Neuronal stem cell (in vitro differentiated cells): Measurements from ENCODE around the gene TMEM145.

Source experiments
- DNase-seq: peaks from one replicate; pipeline ENCODE4 v3.0.0-alpha.2; 2013; ENCODE audit warnings: low spot score
- H2AFZ ChIP-seq: one replicate; pipeline ENCODE4 v1.6.1; 2013; ENCODE audit warnings: mild to moderate bottlenecking, low read length, inconsistent platforms
- H2AK5ac ChIP-seq: 2 replicates; pipeline ENCODE4 v1.6.1; 2013; ENCODE audit warnings: low read depth, mild to moderate bottlenecking, inconsistent platforms, low read length, moderate library complexity, mixed read lengths
- H2BK120ac ChIP-seq: 2 replicates; pipeline ENCODE4 v1.6.1; 2013; ENCODE audit warnings: low read depth, mild to moderate bottlenecking, inconsistent platforms, low read length, moderate library complexity, mixed read lengths
- H2BK12ac ChIP-seq: one replicate; pipeline ENCODE4 v1.6.1; 2013; ENCODE audit warnings: low read length, inconsistent platforms
- H2BK15ac ChIP-seq: 2 replicates; pipeline ENCODE4 v1.6.1; 2013; ENCODE audit warnings: mild to moderate bottlenecking, low read length, inconsistent platforms, mixed read lengths
- H2BK5ac ChIP-seq: one replicate; pipeline ENCODE4 v1.6.1; 2013; ENCODE audit warnings: inconsistent platforms, mild to moderate bottlenecking, low read length, moderate library complexity
- H3K14ac ChIP-seq: one replicate; pipeline ENCODE4 v1.6.1; 2013; ENCODE audit warnings: low read length, inconsistent platforms
- H3K18ac ChIP-seq: 2 replicates; pipeline ENCODE4 v1.6.1; 2013; ENCODE audit warnings: low read length, inconsistent platforms
- H3K23ac ChIP-seq: 2 replicates; pipeline ENCODE4 v1.6.1; 2013; ENCODE audit warnings: low read depth, mild to moderate bottlenecking, mixed read lengths, low read length, inconsistent platforms; ENCODE audit not compliant: poor library complexity
- H3K27ac ChIP-seq: replicated peaks from 3 replicates; pipeline ENCODE4 v1.5.1; 2013; ENCODE audit warnings: low read length, inconsistent platforms
- H3K27me3 ChIP-seq, 3 experiments: 2 replicates each; pipeline ENCODE4 v1.6.1; 2013; ENCODE audit warnings: low read length in 3 of 3, mild to moderate bottlenecking in 2 of 3, inconsistent platforms in 1 of 3, low read depth in 1 of 3, mixed read lengths in 1 of 3, moderate library complexity in 1 of 3; ENCODE audit not compliant: control insufficient read depth in 3 of 3, insufficient read depth in 3 of 3
- H3K36me3 ChIP-seq, 2 donors: replicated peaks in 1 of 2; 2 replicates each; pipeline ENCODE4 v1.6.1; 2013; ENCODE audit warnings: low read length in 2 of 2; ENCODE audit not compliant: control insufficient read depth in 2 of 2, insufficient read depth in 2 of 2
- H3K4ac ChIP-seq: 2 replicates; pipeline ENCODE4 v1.6.1; 2013; ENCODE audit warnings: inconsistent platforms, mild to moderate bottlenecking, low read length, moderate library complexity
- H3K4me1 ChIP-seq, 2 donors: 1 replicate in 1 of 2; 2 replicates in 1 of 2; pipeline ENCODE4 v1.6.1; 2013; ENCODE audit warnings: low read length in 2 of 2, low read depth in 1 of 2; ENCODE audit not compliant: control insufficient read depth in 2 of 2, insufficient read depth in 1 of 2
- H3K4me2 ChIP-seq: one replicate; pipeline ENCODE4 v1.6.1; 2013; ENCODE audit warnings: mild to moderate bottlenecking, low read length, inconsistent platforms; ENCODE audit not compliant: insufficient read depth, poor library complexity, severe bottlenecking
- H3K4me3 ChIP-seq, 2 donors: 2 replicates each; pipeline ENCODE4 v1.5.1; 2013; ENCODE audit warnings: low read length in 2 of 2, mild to moderate bottlenecking in 2 of 2, inconsistent platforms in 1 of 2, moderate library complexity in 1 of 2
- H3K79me1 ChIP-seq: one replicate; pipeline ENCODE4 v1.6.1; 2013; ENCODE audit warnings: low read depth, mild to moderate bottlenecking, inconsistent platforms, low read length, moderate library complexity
- H3K9ac ChIP-seq: one replicate; pipeline ENCODE4 v1.6.1; 2013; ENCODE audit warnings: mild to moderate bottlenecking, low read depth, low read length, inconsistent platforms; ENCODE audit not compliant: poor library complexity
- H3K9me3 ChIP-seq, 2 donors: replicated peaks in 1 of 2; 2 replicates each; pipeline versions ENCODE3 to v1.6.1; 2013; ENCODE audit warnings: low read length in 2 of 2, mild to moderate bottlenecking in 2 of 2, inconsistent platforms in 1 of 2, low read depth in 1 of 2, mixed read lengths in 1 of 2, moderate library complexity in 1 of 2; ENCODE audit not compliant: control insufficient read depth in 2 of 2, insufficient read depth in 1 of 2
- H4K8ac ChIP-seq: one replicate; pipeline ENCODE4 v1.6.1; 2013; ENCODE audit warnings: low read depth, mild to moderate bottlenecking, inconsistent platforms, low read length, moderate library complexity
- H4K91ac ChIP-seq: one replicate; pipeline ENCODE4 v1.6.1; 2013; ENCODE audit warnings: low read length, low read depth, mild to moderate bottlenecking, inconsistent platforms; ENCODE audit not compliant: poor library complexity
- WGBS, 2 donors: extraction: QIAGEN DNeasy Blood & Tissue Kit; methylation state at CpG; one replicate each; pipeline ENCODE4 v1.1.7; 2013; ENCODE audit warnings: missing lambda C conversion rate in 2 of 2, mixed read lengths in 1 of 2; ENCODE audit not compliant: insufficient read length in 2 of 2, insufficient replicate concordance in 1 of 2; ENCODE audit errors: extremely low coverage in 2 of 2; 5-methylcytosine and 5-hydroxymethylcytosine counted together

TMEM145 gene

DNA sequence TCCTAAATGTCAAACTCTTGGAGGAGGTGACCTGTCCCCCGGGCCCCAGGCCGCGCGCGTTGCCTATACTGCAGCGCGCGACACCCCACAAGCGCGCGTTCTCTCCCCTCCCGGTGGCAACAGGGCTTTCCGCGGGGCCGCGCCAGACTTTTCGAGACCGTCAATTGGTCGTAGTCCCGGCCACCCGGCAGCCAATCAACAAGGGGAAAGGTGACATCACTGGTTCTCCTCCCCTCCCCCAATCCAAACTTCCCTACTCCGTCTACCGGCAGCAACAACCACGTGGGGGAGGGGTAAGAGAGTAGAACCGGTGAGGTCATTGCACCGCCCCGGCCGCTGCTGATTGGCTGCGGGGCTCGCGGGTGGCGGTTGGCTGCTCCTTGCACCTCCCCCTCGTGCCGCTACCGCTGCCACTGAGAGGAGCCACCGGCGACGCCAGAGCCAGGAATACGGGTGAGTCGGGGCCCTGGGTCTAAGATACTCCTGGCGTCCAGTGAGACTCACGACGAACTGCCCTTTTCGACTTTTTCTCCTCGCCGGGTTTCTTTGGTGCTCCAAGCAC, 44.9 kb upstream of the TMEM145 start:
- Histone ChIP-seq H4K91ac (no peak overlapping the region), H3K36me3 (peaks cover 2 to 10% of the 10 kb centered on the region in 2 donors), H4K8ac (no peak overlapping the region), H3K4me2 (peak overlapping the region; percentile 90), H2BK5ac (peak overlapping the region; percentile 97), H2AFZ (peak overlapping the region; percentile 91), H3K4me3 (peak overlapping the region; percentile 65 to 84), H2BK120ac (no peak overlapping the region), H3K27ac (peak overlapping the region; percentile 89), H3K4me1 (peaks cover 12 to 19% of the 10 kb centered on the region in 2 donors), H3K79me1 (peaks cover 14% of the 10 kb centered on the region), H3K4ac (no peak overlapping the region), H2BK15ac (no peak overlapping the region), H3K9ac (peak overlapping the region; percentile 91), H3K23ac (peak overlapping the region; percentile 87), H3K9me3 (no peaks in the 10 kb centered on the region), H3K18ac (peak overlapping the region; percentile 100), H2BK12ac (no peak overlapping the region), H3K14ac (no peak overlapping the region), H2AK5ac (no peak overlapping the region), H3K27me3 (no peaks in the 10 kb centered on the region)
- no CpG with 5 or more reads among the region's 46 CpGs for WGBS, 2 donors
- peak; percentile 99 for DNase-seq

DNA sequence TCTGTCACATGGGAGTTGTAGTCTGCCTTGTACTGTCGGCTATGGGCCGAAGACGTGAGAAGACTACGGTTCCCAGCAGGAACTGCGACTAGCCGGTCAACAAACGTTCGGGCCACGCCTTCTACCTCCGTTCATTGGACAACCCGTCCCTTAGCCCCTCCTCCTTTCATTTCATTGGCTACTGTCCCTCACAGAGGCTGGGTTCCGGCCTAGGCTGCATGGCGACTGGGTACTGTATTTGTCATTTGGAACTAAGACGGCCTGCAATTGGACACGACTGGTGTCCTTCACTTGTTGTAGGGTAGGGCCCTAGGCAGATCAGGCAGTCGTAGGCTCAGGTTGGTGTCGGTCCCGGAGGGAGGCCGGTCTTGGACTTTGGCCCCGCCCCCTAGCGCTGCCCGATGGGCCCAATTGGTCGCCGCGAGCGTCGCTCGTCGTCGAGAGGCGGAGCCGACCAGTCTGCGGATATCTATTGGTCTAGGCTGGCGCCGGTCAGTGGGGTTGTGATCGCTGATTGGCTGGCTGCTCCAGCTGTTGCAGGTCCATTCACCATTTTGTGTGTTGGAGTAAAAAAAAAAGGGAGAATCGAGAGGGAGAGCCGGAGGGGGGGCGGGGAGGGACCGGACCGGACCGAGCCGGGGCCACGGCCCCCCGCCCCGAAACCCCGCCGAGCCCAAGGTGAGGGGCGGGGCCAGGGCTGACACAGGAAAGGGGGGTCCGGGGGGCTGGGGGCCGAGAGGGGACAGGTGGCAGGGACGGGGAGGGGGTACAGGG, 44.2 kb upstream of the TMEM145 start, which contains the start of gene CIC:
Gene CIC (plus strand): TSS at position 549 of the 774 bp plus-strand sequence. CDS start 2,532 bp downstream, outside the sequence.
- no peak within 1 kb of the TSS for H4K8ac ChIP-seq
- peak within 1 kb of the TSS; percentile 90 for H2AK5ac ChIP-seq
- peak within 1 kb of the TSS; percentile 37 for H3K4ac ChIP-seq
- H3K9me3 ChIP-seq: no peaks in the 10 kb centered on the region
- H3K4me2 ChIP-seq: peak within 1 kb of the TSS; percentile 90
- peak within 1 kb of the TSS; percentile 41 for H2BK12ac ChIP-seq
- H3K79me1 ChIP-seq: peaks cover 18% of the 10 kb centered on the region
- H3K4me3 ChIP-seq: peak within 1 kb of the TSS; percentile 65 to 84
- H3K14ac ChIP-seq: no peak within 1 kb of the TSS
- peaks cover 12 to 19% of the 10 kb centered on the region in 2 donors for H3K4me1 ChIP-seq
- H3K36me3 ChIP-seq: peaks cover 6 to 17% of the 10 kb centered on the region in 2 donors
- H3K9ac ChIP-seq: peak within 1 kb of the TSS; percentile 91
- H3K27ac ChIP-seq: peak within 1 kb of the TSS; percentile 89
- H2BK5ac ChIP-seq: peak within 1 kb of the TSS; percentile 97
- no peaks in the 10 kb centered on the region for H3K27me3 ChIP-seq
- H3K23ac ChIP-seq: peak within 1 kb of the TSS; percentile 87
- WGBS, 2 donors: no CpG with 5 or more reads among the region's 52 CpGs
- peak within 1 kb of the TSS; percentile 91 for H2AFZ ChIP-seq
- peak; percentile 100 for DNase-seq
- no peak within 1 kb of the TSS for H4K91ac ChIP-seq
- peak within 1 kb of the TSS; percentile 100 for H3K18ac ChIP-seq
- no peak within 1 kb of the TSS for H2BK120ac ChIP-seq
- peak within 1 kb of the TSS; percentile 92 for H2BK15ac ChIP-seq

DNA sequence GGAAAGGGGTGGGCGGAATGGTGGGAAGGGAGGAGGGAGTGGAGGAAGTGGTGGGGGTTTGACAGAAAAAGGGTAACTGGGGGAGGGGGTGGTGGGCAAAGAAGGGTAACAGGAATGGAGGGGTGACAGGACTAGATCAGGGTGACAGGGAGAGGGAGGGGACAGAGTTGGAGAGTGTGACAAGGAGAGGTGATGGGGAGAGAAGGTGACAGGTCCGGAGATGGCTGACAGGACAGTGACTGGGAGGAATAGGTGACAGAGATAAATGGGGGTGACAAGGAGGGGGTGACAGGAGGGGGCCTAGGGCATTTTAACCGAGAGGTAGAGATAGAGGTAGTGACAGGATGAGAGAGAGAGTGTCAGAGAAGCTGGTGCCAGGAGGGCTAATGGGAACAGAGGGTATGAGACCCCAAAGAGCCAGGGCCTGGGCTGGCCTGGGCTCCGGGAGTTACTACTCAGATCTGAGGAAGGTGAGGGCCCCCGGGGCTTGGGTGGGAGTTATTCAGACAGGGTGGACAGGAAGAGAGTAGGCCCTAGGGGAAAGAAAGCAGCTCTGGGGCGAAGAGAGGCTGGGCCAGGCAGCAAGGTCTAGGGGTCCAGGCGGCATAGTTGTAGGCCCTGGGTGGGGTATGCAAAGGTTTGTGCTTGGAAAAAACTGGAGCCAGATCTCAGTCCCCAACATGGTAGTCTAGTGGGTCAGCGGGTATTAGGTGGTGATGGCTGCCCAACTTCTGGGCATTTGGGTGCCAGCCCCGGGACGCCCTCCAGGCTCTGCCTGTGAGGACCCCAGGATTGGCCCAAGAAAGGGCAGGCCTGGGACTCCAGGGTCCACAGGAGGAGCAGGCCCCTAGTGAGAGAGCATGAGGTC, 43.4 kb upstream of the TMEM145 start:
- H3K27me3 ChIP-seq: no peaks in the 10 kb centered on the region
- H2AK5ac ChIP-seq: peak overlapping the region; percentile 90
- H4K8ac ChIP-seq: no peak overlapping the region
- no peak overlapping the region for H4K91ac ChIP-seq
- H3K14ac ChIP-seq: no peak overlapping the region
- peaks cover 11 to 25% of the 10 kb centered on the region in 2 donors for H3K36me3 ChIP-seq
- peaks cover 20% of the 10 kb centered on the region for H3K79me1 ChIP-seq
- no peak overlapping the region for H3K23ac ChIP-seq
- H3K9me3 ChIP-seq: no peaks in the 10 kb centered on the region
- peak overlapping the region; percentile 48 for H3K18ac ChIP-seq
- peak overlapping the region; percentile 62 for H3K4me2 ChIP-seq
- peak overlapping the region; percentile 65 to 76 for H3K4me3 ChIP-seq
- H2BK15ac ChIP-seq: peak overlapping the region; percentile 92
- peak overlapping the region; percentile 29 for H2BK5ac ChIP-seq
- peak overlapping the region; percentile 41 for H2BK12ac ChIP-seq
- no CpG with 5 or more reads among the region's 10 CpGs for WGBS, 2 donors
- H2BK120ac ChIP-seq: no peak overlapping the region
- peak overlapping the region; percentile 37 for H3K4ac ChIP-seq
- no peak for DNase-seq
- H3K9ac ChIP-seq: peak overlapping the region; percentile 81
- no peak overlapping the region for H3K27ac ChIP-seq
- H2AFZ ChIP-seq: no peak overlapping the region
- H3K4me1 ChIP-seq: peaks cover 12 to 19% of the 10 kb centered on the region in 2 donors
